K562 (cell line): Measurements from ENCODE around the gene CNPY2.

Experiments
- BHLHE40 ChIP-seq: IDR thresholded peaks from 2 replicates; pipeline ENCODE4 v1.6.1; 2011; ENCODE audit warnings: low read length, improper control_type of control experiment
- CTCF ChIP-seq, 3 experiments: IDR thresholded peaks in 2 of 3; conservative IDR thresholded peaks in 1 of 3; 2 replicates each; pipeline ENCODE4 v1.5.1; 2011 to 2012; ENCODE audit warnings: low read length in 3 of 3, mild to moderate bottlenecking in 3 of 3, control low read depth in 2 of 3, improper control_type of control experiment in 1 of 3, inconsistent platforms in 1 of 3, low read depth in 1 of 3, mixed read lengths in 1 of 3, moderate library complexity in 1 of 3; ENCODE audit not compliant: insufficient read depth in 2 of 3
- DDX20 ChIP-seq: fragments of 450-650 bp; IDR thresholded peaks from 2 replicates; pipeline ENCODE4 v1.6.1; 2016; ENCODE audit warnings: missing genetic modification characterization, low read depth, mild to moderate bottlenecking, missing compliant biosample characterization, moderate library complexity
- FOXP1 ChIP-seq: sonication (generic); formaldehyde crosslinking; IDR thresholded peaks from 2 replicates; pipeline ENCODE4 v1.8.0; 2022; ENCODE audit warnings: mild to moderate bottlenecking, missing genetic modification reagents
- L3MBTL2 ChIP-seq: fragments of 450-650 bp; IDR thresholded peaks from 2 replicates; pipeline ENCODE4 v1.6.1; 2016; ENCODE audit warnings: mild to moderate bottlenecking, moderate library complexity
- MAFK ChIP-seq: IDR thresholded peaks from 2 replicates; pipeline ENCODE4 v1.6.1; 2011; ENCODE audit warnings: low read length, improper control_type of control experiment
- NFIC ChIP-seq: fragments of 450-650 bp; IDR thresholded peaks from 2 replicates; pipeline ENCODE4 v1.6.1; 2017; ENCODE audit warnings: mild to moderate bottlenecking, inconsistent platforms
- POLR2A ChIP-seq: fragments of 450-650 bp; conservative IDR thresholded peaks from 2 replicates; pipeline ENCODE4 v1.6.1; 2016
- RBBP5 ChIP-seq: fragments of 200-600 bp; sonication (generic); IDR thresholded peaks from 2 replicates; pipeline ENCODE4 v1.6.1; 2012; ENCODE audit warnings: borderline replicate concordance, mild to moderate bottlenecking, low read length, control low read depth, inconsistent platforms; ENCODE audit not compliant: insufficient read depth, poor library complexity, severe bottlenecking
- ZKSCAN8 ChIP-seq: fragments of 200-800 bp; sonication (Bioruptor generic); IDR thresholded peaks from 2 replicates; pipeline ENCODE4 v1.6.1; 2016; ENCODE audit warnings: missing genetic modification characterization, missing compliant biosample characterization
- ZNF239 ChIP-seq: fragments of 250-450 bp; sonication (Bioruptor Pico); IDR thresholded peaks from 2 replicates; pipeline ENCODE4 v1.4.0; 2020; ENCODE audit warnings: mild to moderate bottlenecking

- TF ChIP-seq L3MBTL2 (no peak), CTCF (IDR thresholded peaks at IDR 0.05 in 2 of 3, conservative IDR thresholded peaks at IDR 0.05 in 1 of 3; ENCODE audit: insufficient read depth in 2 of 3, low read depth in 1 of 3, low read length in 3 of 3) (no peak), MAFK (no peak), RBBP5 (no peak), FOXP1 (CRISPR knock-in tag) (no peak), NFIC (no peak), POLR2A (no peak), DDX20 (no peak), ZKSCAN8 (CRISPR knock-in tag) (no peak), BHLHE40 (no peak), ZNF239 (CRISPR knock-in tag) (no peak)
Observed at GRCh38 chr12:56280849-56281248, 34.9 kb downstream of the CNPY2 start.
